ENCODE data around the gene CDH5.

GRCh38 chr16:66381585-66382170, 15.2 kb downstream of the CDH5 start:
- TF ChIP-seq CTCF (IDR thresholded peaks at IDR 0.05) (no peak), POLR2A (IDR thresholded peaks at IDR 0.05) (no peak)
